Peyer's patch (tissue), 4 donors: ENCODE data around the gene ERC2.

Experiments
- POLR2A ChIP-seq, 2 donors: fragments of 450-650 bp; IDR thresholded peaks; one replicate each; pipeline ENCODE4 v1.5.1; 2017; ENCODE audit warnings: antibody characterized with exemption in 2 of 2, mild to moderate bottlenecking in 2 of 2, moderate library complexity in 2 of 2
- TF ChIP-seq, protein P1 (sequence below), 6 experiments: fragments of 450-650 bp in 4 of 6; fragments of 200-600 bp in 2 of 6; sonication (generic) in 1 of 6; IDR thresholded peaks; one replicate each; pipeline ENCODE4 v1.5.1; 2017 to 2019; ENCODE audit warnings: antibody characterized with exemption in 6 of 6, mild to moderate bottlenecking in 3 of 6, moderate library complexity in 1 of 6

GRCh38 chr3:56197991-56198390 is 270.3 kb downstream of the ERC2 start:
- TF ChIP-seq, protein P1, sequence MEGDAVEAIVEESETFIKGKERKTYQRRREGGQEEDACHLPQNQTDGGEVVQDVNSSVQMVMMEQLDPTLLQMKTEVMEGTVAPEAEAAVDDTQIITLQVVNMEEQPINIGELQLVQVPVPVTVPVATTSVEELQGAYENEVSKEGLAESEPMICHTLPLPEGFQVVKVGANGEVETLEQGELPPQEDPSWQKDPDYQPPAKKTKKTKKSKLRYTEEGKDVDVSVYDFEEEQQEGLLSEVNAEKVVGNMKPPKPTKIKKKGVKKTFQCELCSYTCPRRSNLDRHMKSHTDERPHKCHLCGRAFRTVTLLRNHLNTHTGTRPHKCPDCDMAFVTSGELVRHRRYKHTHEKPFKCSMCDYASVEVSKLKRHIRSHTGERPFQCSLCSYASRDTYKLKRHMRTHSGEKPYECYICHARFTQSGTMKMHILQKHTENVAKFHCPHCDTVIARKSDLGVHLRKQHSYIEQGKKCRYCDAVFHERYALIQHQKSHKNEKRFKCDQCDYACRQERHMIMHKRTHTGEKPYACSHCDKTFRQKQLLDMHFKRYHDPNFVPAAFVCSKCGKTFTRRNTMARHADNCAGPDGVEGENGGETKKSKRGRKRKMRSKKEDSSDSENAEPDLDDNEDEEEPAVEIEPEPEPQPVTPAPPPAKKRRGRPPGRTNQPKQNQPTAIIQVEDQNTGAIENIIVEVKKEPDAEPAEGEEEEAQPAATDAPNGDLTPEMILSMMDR (IDR thresholded peaks at IDR 0.05), result no peak
- TF ChIP-seq POLR2A (IDR thresholded peaks at IDR 0.05), result no peak
